Occipital lobe (tissue), 2 donors: ENCODE data around the gene LRRC2. TPM values are rescaled to one million over a fixed set of nuclear protein-coding genes. Genes with fewer than 3 reads are reported as not detected.
"Not testable (repeated sequence)": the region's sequence is repeated elsewhere in the genome, so short reads cannot be mapped to it uniquely, and the experiment has no call there.

Experiments used
- DNase-seq: peaks from one replicate; lab custom pipeline; 2025; lab: John Stamatoyannopoulos, UW
- total RNA-seq: library from RNA; depleted of rRNA; stranded (reverse); fragments of >200 nt; gene quantifications from one replicate; pipeline ENCODE4 v1.2.3, GENCODE V29; 2014

The LRRC2 gene, protein sequence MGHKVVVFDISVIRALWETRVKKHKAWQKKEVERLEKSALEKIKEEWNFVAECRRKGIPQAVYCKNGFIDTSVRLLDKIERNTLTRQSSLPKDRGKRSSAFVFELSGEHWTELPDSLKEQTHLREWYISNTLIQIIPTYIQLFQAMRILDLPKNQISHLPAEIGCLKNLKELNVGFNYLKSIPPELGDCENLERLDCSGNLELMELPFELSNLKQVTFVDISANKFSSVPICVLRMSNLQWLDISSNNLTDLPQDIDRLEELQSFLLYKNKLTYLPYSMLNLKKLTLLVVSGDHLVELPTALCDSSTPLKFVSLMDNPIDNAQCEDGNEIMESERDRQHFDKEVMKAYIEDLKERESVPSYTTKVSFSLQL
- 7.8 TPM for total RNA-seq

DNA sequence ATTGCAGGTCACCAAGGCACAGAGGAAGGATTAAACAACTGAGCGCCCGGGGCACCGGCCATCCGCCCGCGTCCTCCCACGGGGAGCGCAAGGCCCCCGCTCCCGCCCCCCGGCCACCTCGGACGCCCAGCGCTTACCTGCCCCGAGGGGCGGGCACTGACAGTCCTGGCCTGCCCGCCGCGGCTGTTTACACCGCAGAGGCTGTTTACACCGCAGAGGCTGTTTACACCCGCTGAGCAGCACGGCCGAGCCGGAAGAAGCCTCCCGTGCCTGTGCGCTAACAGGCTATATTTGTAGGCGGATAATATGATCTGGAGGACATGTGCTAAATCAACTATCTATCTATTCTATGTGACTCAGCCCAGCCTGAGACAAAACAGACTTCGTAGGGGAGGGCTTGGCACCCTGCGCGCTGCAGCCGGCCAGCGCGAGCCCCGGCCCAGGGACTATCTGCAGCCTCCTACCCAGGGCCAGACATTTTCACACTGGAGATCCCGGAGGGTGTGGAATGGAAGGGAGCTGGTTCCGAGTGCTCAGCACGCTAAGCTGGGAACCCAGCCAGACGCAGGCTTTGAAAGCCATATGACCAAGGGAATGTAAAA, at the start of gene LRRC2:
TSS of gene LRRC2 (minus strand) at position 263 of the 602 bp plus-strand sequence. CDS start 14,711 bp downstream, outside the sequence.
- peak; percentile 37 for DNase-seq

DNA sequence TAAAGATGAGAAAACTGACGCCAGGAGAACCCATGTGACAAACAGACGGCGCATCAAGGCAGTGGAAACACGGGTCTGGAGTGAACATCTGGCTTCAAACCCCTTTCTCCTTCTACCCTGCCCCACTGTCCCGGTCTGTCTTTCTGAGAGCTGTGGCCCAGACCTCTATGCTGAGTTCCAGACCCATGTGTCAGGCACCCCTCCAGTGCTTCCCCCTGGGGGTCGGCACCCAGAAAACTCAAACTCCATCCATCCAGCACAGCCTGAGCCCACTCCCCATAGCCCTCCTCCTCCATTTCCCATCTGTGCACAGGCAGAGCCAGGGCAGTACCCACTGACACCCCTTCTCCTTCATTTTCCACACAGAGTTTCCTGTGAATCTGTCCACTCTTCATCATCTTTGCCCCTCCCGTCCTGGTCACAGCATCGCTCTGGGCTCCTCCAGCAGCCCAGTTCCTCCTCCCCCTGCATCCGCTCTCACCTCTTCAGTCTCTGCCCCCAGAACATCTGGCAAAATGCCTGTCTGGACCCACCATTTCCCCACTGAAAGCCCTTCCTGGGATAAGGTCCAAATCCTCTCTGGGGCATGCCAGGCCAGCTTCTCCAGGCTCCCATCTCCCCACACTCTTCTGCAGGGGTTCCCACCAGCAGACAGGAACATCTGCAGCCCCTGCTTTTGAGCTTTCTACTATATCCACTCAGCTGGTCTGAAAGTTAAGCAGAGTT, 49.1 kb upstream of the LRRC2 start:
- DNase-seq = no peak

DNA sequence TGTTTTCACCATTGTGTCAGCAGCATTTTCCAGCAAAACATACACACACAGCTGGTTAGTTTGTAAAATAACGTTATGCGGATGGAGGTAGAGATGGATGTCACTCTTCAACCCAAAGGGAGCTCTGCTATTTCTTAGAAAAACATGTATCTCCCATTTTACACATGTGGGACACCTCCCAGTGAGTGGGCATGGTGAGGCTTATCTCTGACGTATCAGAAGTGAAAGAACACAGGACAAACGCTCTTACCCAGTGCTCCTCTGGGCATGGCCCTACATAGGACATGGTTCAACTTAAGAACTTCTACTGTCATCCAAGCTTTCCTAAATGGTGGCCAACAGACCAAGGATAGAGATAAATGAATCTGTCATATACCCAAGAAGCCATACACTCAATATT, 48.3 kb upstream of the LRRC2 start:
- DNase-seq = no peak

DNA sequence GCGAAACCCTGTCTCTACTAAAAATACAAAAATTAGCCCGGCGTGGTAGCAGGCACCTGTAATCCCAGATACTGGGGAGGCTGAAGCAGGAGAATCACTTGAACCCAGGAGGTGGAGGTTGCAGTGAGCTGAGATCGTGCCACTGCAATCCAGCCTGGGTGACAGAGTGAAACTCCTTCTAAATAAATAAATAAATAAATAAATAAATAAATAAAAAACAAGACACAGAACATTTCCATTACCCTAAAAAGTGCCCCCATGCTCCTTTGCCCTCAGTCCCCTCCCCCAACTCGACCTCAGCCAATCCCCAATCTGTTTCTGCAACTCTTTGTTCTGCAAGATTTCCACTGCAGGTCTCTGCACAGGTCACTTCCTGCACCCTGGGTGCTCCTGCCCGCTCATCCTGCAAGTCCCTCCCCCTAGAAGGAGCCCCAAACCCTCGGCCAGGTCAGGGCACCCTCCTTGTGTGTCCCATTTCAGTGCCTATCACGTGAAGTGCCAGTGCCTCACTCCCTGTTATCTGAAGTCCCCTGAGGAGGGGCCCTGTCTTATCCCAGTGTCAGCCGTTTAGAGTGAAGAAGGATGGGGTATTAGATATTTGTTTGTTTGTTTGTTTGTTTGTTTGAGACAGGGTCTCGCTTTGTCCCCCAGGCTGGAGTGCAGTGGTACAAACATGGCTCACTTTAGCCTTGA, 47.4 kb upstream of the LRRC2 start:
- no peak for DNase-seq

DNA sequence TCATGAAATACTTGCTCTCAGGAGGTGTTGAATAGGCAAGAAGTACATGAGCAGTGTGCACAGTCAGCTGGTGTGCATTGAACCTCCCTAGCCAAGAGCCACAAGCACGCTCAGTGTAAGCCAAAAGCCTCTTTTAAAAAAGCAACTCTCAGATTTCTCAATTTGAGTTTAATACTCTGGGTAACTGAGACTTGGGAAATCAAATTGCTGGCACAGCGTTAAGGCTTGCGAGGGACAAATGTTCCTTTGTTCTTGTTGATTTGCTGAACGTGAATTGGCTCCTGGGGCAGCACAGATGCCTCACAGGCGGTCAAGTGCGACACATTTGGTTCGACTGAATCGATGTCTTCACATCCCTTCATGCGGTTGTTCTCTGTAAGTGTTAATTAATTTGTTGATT, 46.2 kb upstream of the LRRC2 start, which contains the start of gene FAM240A:
TSS of gene FAM240A (plus strand) at position 202 of the 400 bp plus-strand sequence. CDS start at position 361, 159 bp downstream.
- no peak for DNase-seq

DNA sequence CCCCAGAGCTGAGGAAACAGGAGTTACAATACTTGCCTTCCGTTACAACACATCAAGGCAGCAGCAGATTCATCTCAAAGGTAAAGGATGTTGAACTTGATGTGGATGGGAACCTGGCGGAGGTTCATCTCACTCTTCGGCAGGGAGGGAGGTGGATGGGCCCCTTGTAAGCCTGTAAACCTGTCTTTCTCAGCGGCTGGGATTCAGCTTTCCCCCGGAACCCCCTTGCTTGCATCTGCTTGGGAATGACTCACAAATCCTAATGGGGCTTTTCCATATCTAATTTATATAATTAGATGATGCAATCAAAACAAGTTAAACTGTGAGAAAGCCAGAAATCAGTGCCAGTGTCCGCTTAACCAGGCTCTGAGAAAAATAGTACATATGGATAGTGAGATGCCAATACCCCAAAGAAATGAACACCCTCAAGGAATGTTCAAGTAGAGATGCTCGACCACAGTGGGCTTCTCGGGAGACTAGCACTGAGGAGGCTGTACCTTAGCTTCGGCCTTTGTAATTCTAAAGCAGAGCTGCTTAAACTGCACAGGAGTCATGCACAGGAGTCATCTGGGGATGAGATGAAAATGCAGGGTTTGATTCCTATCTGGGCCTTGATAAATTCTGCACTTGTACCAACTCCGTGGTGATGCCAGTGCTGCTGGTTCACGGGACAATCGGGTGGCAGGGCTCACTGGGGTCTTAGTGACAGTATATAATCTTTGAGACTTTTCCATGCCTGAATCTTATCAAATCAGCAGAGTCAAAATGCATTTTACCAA, 44.0 kb upstream of the LRRC2 start:
- DNase-seq = no peak

DNA sequence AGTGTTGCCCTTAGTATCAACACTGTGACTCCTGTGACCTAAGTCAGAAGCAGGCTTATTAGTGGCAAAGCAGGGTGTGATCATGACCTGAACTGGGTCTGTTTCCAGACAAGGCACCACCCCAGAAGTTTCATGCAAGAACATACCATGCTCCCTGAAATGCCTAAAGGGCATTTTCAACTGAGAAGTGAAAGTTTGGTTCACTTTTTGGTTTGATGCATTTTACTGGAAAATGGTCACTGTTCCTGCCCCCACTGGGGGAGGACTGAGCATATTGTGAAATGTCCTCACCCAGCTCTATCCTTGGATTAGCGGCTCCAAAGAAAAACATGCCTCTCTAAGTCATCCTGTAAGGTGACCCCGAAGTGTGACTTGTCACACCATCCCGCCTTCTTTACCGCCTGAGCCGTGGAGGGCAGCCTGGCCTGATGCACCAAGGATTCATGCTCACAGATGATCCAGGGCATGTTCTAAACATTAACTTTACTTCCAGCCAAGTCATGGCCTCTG, 43.2 kb upstream of the LRRC2 start:
- DNase-seq = no peak

DNA sequence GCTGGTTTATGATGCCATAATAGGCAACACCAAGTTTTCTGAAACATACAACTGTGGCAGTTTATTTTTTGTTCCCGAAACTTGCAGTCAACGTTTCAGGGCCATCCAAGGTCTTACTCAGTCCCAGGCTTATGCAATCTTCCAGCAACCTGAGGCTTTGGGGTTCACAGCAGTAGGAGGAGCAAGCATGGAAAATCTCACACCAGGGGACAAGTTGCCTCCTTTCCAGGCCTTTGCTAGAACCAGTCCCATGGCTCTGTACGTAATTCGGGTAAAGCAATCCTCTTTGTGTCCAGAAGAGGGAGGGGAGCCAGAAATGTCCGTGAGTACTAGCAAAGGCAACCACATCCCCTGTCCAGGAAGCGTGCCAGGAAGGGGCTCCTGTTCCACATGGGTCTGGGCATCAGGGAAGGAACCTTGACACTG, 41.5 kb upstream of the LRRC2 start:
- no peak for DNase-seq

DNA sequence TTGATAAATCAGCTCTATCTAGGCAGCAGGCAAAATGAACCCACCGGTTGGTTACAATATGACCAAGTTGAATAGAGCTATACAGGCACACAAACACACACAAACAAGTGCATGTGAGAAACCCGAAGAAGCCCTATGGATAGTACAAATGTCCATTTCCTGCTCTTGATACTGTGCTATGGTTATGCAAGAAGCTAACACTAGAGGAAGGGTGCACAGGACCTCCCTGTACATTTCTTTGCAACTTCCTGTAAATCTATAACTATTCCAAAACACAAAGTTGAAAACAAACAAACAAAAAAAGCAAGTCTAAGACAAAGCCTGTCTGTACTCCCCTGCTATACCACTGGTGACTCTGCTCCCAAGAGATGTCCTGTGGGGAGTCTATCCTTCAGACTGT, 38.0 kb upstream of the LRRC2 start:
- no peak for DNase-seq

DNA sequence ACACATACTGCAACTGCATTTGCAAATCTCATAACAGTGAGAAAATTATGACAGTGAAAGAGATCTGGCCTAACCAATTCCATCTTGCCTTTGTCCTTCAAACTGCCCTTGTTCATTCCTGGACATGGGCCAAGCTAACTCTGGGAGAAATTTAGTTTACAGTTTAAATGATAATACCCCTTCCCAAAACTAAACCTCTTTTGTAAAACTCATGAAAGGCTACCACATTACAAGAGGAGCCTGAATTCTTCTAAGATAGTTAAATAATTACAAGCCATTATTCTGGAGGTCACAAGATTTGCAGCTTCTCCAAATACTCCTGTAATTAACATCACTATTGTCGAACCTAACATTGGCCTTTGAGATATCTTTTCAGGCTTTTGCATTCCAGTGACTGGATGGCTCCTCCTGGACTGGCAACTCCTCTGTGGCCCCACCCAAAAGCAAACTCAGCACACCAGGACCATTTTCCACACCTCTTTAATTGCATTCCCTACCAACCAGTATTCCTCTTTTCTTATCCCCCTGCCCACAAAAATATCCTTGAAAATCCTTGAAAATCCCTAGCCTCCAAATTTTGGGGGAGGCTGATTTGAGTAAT, 37.4 kb upstream of the LRRC2 start:
- DNase-seq = no peak

DNA sequence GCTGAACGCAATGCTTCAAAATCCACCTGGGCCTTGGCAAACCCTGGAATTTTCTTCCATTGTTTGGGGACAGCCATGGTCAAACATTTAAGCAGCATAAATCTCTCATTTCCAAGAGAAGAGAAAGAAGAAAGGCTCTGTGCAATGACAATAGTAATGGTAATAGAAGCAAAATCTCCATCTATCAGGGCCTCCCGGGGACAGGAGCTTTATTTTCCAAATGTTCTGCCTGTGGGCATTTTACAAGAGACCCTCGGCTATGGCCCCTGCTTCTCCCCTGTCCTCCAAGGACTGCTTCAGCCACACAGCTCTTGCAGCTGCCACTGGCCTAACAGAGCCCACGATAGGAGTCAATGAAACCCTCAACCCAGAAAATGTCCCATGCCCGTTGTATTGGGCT, 33.5 kb upstream of the LRRC2 start:
- DNase-seq = no peak

DNA sequence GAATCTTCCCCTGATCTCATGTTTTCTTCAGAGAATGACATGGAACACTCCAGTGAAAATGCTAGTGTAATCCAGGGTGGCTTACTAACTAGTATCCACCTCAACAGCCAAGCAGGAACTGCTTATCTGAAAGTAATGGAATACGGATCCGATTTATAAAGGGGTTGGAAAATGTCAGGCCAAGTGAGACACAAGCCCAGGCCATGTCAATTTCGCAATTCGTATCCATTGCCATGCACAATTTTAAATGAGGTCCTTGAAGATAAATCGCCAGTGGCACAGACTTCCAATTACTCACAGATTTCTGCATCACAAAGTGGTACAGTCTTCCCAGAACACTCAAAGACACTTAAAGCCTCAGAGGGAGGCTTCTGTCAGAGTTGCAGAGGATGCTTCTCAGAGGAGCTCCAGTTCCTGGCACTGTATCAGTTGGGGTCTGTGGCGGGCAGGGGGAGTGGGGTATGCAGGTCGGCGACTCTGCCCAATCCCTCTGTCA, 29.8 kb upstream of the LRRC2 start:
- no peak for DNase-seq

DNA sequence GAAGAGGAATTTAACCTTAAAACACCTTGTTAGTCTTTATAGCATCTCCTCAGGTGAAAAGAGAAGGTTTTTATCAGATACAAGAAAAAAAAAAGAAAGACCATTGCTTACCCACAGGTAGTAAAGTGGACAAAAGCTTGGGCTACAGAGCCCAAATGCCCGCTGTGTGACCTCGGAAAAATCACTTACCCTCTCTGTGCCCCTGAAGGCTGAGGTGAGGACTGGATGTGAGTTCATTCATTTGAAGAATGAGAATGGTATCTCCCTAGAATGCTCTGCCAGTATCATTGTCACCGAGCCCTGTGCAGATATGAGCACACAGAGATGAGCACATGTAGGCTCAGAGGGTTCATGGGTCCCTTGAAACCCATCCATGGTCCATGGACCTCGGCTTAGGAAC, 28.6 kb upstream of the LRRC2 start:
- DNase-seq = no peak

DNA sequence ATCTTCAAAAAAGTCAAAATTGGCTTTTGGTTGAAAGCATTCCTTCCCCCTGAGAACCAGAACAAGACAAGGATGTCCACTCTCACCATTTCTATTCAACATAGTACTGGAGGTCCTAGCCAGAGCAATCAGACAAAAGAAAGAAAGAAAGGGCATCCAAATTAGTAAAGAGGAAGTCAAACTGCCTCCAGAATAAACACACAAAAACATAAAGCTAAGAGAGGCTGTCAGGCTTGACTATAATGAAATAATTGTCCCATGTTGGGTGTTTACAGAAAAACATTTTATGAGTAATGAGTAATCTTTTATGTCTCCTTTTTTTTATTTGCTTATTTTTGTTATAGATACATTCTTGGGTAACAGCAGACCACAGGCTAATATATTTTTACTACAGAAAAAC, 27.9 kb upstream of the LRRC2 start:
- DNase-seq = no peak

DNA sequence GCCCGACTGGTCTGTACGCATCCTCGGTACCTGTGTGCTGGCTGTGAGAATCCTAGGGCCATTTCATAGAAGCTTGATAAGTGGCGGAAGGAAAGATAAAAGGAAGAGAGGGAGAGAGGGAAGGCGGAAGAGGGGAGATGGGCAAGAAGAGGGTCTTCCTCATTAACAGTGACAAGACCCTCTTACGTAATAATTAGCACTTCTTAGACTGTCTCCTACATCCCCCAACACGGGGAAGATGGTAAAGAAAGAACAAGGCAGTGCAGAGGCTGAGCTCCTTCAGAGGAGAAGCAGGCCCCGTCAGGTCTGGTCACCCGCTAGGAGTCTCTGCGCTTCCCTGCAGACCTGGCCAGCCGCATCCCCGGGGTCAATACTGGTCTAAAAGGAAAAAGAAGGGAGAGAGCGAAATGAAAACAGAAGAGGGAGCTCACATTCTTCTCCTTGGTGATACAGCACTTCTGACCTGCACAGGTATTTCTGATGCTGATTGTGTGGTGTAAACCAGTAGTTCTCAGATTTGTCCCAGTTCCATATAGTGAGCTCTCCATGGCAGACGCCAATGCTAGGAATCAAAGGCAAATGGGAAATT, 27.3 kb upstream of the LRRC2 start:
- DNase-seq = no peak

DNA sequence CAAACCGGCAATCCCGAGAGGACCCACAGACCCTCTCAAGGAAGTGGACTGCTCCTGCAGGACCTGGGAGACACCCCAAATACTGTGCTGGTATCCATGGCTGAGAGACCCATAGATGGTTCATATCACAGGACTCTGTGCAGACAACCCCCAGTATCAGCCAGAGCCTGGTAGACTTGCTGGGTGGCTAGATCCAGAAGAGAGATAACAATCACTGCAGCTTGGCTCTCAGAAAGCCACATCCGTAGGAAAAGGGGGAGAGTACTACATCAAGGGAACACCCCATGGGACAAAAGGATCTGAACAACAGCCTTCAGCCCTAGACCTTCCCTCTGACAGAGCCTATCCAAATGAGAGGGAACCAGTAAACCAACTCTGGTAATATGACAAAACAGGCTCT, 21.2 kb upstream of the LRRC2 start:
- DNase-seq = not testable (repeated sequence)

DNA sequence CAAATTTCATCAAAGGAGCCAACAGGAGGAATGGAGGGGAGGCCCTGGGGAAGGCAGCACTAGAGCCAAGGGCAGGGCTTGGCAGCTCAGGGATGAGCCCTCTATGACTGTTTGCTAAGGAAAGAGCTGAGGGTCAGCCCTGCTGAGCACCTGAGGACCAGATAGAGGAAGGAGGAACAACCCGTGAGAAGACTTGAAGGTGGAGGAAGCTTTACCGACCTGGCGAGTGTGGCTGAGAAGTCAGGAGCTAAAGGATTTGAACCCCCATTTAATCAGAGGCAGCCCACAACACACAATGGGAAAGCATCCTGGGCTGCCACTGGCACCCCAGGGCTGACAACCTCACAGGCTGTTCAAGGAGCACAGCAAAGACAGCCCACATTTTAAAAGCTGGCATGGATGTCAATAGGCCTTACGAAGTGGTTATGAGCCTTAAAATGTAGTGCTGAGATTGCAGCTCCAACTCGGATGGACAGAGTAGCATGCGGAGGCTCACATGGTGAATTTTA, 20.7 kb upstream of the LRRC2 start:
- DNase-seq = no peak

DNA sequence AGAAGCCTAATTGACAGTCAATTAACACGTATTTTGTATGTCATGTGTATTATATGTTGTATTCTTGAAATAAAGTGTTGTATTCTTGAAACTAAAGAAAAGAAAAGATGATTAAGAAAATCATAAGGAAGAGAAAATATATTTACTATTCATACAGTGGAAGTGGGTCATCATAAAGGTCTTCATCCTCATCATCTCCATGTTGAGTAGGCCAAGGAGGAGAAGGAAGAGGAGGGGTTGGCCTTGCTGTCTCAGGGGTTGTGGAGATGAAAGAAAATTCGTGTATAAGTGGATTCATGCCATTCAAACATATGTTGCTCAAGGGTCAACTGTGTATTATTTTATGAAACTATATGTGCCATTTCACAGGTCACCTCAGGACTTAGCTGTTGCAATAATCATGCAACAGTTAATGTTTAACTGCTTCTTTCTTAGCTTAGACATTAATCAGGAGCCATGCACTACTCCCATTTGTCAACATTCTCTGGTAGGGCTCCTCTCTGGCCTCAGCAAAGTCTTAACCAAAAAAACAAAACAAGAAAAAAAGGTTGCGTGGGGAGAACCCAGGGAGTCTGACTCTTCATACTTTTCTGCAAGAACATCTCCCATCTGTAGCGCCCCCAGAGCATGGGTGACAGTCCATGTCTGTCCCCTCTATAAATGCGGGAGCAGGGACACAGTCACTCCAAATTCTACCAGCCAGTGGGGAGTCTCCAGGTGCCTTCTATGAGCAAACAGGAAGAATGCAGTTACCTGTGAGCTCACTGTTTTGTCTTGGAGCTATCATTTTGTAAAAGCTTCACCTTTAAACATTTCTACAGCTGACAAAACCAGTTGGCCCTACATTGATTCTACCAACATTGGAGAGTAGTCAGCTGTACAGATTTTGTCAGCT, 19.9 kb upstream of the LRRC2 start:
- no peak for DNase-seq
